ENCODE results near the gene HDGFL2.

GRCh38 chr19:4547303-4548237 is 75.5 kb downstream of the HDGFL2 start:
- TF ChIP-seq EZH2 (IDR thresholded peaks at IDR 0.05; ENCODE audit: insufficient read depth, low read length) (no peak), CTCF (IDR thresholded peaks at IDR 0.05; ENCODE audit: insufficient read depth, low read depth, low read length) (peak; percentile 22)
